ENCODE measurements around the gene LZTR1. TPM values are rescaled to one million over a fixed set of nuclear protein-coding genes. Genes with fewer than 3 reads are reported as not detected.

LZTR1 gene
- total and polyA plus RNA-seq, 2 of the 4 experiments (the other 2 are of a cell fraction), result 22.8 to 41.3 TPM

- H3K9me1 ChIP-seq (ENCODE audit: insufficient read depth, low read length), result peaks cover 10% of the 10 kb centered on the region; the same call in 1 of the 2 replicates
- H4K20me1 ChIP-seq (ENCODE audit: insufficient read depth, low read length), result peaks cover 9% of the 10 kb centered on the region; the same call in 1 of the 2 replicates
- DNase-seq (peak; percentile 29), ATAC-seq (ENCODE audit: low read depth) (no peak)
- no peak overlapping the region for H2AFZ ChIP-seq (replicated peaks; ENCODE audit: low read length, poor library complexity)
- no peak overlapping the region for H3K23ac ChIP-seq (ENCODE audit: low read depth, low read length)
- H2BK20ac ChIP-seq (ENCODE audit: low read depth, low read length), result no peak overlapping the region
- H2BK5ac ChIP-seq (ENCODE audit: low read depth, low read length, poor library complexity, severe bottlenecking), result no peak overlapping the region
- peaks cover 16 to 45% of the 10 kb centered on the region in 2 experiments for H3K79me1 ChIP-seq (ENCODE audit: low read depth in 1 of 2, low read length in 2 of 2)
- WGBS, 2 experiments (ENCODE audit: extremely low coverage in 2 of 2, insufficient read length in 1 of 2), result 82% methylated on average over 3 of the region's 7 CpGs; no CpG with 5 or more reads in 1 of the 2 experiments
- peaks cover 41% of the 10 kb centered on the region for H3K36me3 ChIP-seq (ENCODE audit: control insufficient read depth, insufficient read depth, low read length)
- no peaks in the 10 kb centered on the region for H3K27me3 ChIP-seq (ENCODE audit: control insufficient read depth, insufficient read depth, low read length)
- H3K4me3 ChIP-seq (ENCODE audit: insufficient read depth, low read depth, low read length), result no peak overlapping the region
- H3K4me1 ChIP-seq (ENCODE audit: control insufficient read depth, insufficient read depth, low read length), result peaks cover 14% of the 10 kb centered on the region
- no peak overlapping the region for H2BK15ac ChIP-seq (ENCODE audit: low read depth, low read length)
- dilution Hi-C loops (cut with HindIII; ENCODE audit: low sequenced_read_pairs, unreplicated experiment), result no loop called here
- no peak overlapping the region for H3K4ac ChIP-seq (ENCODE audit: low read depth, low read length)
- no peaks in the 10 kb centered on the region for H3K9me3 ChIP-seq (ENCODE audit: control insufficient read depth, insufficient read depth, low read length)
- CTCF ChIA-PET, result interaction anchor here (0.9 kb wide), 1 partner anchor 16 kb away, joined by 3 read pairs; the partner anchor contains the start of gene LZTR1
- intact Hi-C loops (cut with micrococcal nuclease), result no loop called here
- no peak overlapping the region for H2AK5ac ChIP-seq (ENCODE audit: low read depth, low read length)
- no TSS peak for BruUV-seq (replicated peaks)
- no peak overlapping the region for H3K27ac ChIP-seq (ENCODE audit: insufficient read depth, low read length)
- no peak overlapping the region for H3K18ac ChIP-seq (ENCODE audit: low read depth, low read length)
- no peak overlapping the region for H3K14ac ChIP-seq (replicated peaks; ENCODE audit: low read depth, low read length)
- no peak overlapping the region for H2AK9ac ChIP-seq (replicated peaks; ENCODE audit: low read depth, low read length, poor library complexity)
- H2BK120ac ChIP-seq (ENCODE audit: low read depth, low read length), result no peak overlapping the region
- POLR2A ChIA-PET (ENCODE audit: unreplicated experiment), result no interaction called here
- no peak overlapping the region for H3K4me2 ChIP-seq (ENCODE audit: low read depth, low read length)
- TF ChIP-seq MAFK (IDR thresholded peaks at IDR 0.05; ENCODE audit: low read depth, low read length) (no peak), FOS (IDR thresholded peaks at IDR 0.05; ENCODE audit: low read depth, low read length) (no peak), POLR2A (IDR thresholded peaks at IDR 0.05; ENCODE audit: low read depth, low read length) (no peak), NFE2L2 (IDR thresholded peaks at IDR 0.05; ENCODE audit: low read depth, low read length) (no peak), RCOR1 (IDR thresholded peaks at IDR 0.05; ENCODE audit: insufficient replicate concordance, low read length) (no peak), CHD1 (IDR thresholded peaks at IDR 0.05; ENCODE audit: low read depth, low read length) (no peak), CTCF (conservative IDR thresholded peaks at IDR 0.05; ENCODE audit: low read depth, low read length) (no peak), CEBPB (IDR thresholded peaks at IDR 0.05; ENCODE audit: low read depth, low read length) (no peak)
- no peak overlapping the region for H4K5ac ChIP-seq (ENCODE audit: low read depth, low read length)
- 0 out of 4 replicates have a peak overlapping the region, but pooled peaks of 1 of the 2 experiments have one; percentile 24 for H4K8ac ChIP-seq (ENCODE audit: low read depth in 2 of 2, low read length in 2 of 2)
- in situ Hi-C loops (cut with MboI; ENCODE audit: low sequenced_read_pairs), result no loop called here
- no peak overlapping the region for H3K56ac ChIP-seq (ENCODE audit: extremely low read depth, insufficient read depth, low read length)
- no peak overlapping the region for H3K9ac ChIP-seq (ENCODE audit: low read depth, low read length)
- no peak overlapping the region for H4K91ac ChIP-seq (ENCODE audit: insufficient read depth, low read depth, low read length)
These were observed 16.6 kb downstream of the LZTR1 start for GRCh38 chr22:20998411-20999336.
